Measurements from ENCODE around the gene RRM2.

Gene RRM2

GRCh38 chr2:10151462-10151861, 28.9 kb downstream of the RRM2 start:
- TF ChIP-seq ZFX (IDR thresholded peaks at IDR 0.05): no peak
- no peak for TF ChIP-seq CTCF (conservative IDR thresholded peaks at IDR 0.05)
- no peak overlapping the region for H3K27ac ChIP-seq

- no peak overlapping the region for H3K27ac ChIP-seq
- TF ChIP-seq CTCF (conservative IDR thresholded peaks at IDR 0.05) (no peak), ZFX (IDR thresholded peaks at IDR 0.05) (no peak)
Observed at GRCh38 chr2:10157293-10157692, 34.8 kb downstream of the RRM2 start.

GRCh38 chr2:10158681-10159080, 36.1 kb downstream of the RRM2 start:
- no peak overlapping the region for H3K27ac ChIP-seq
- TF ChIP-seq CTCF (conservative IDR thresholded peaks at IDR 0.05) (no peak), ZFX (IDR thresholded peaks at IDR 0.05) (no peak)

- H3K27ac ChIP-seq: no peak overlapping the region
- TF ChIP-seq CTCF (conservative IDR thresholded peaks at IDR 0.05) (no peak), ZFX (IDR thresholded peaks at IDR 0.05) (no peak)
Observed at GRCh38 chr2:10159086-10159485, 36.5 kb downstream of the RRM2 start.

- H3K27ac ChIP-seq: no peak overlapping the region
- TF ChIP-seq ZFX (IDR thresholded peaks at IDR 0.05): no peak
- TF ChIP-seq CTCF (conservative IDR thresholded peaks at IDR 0.05): no peak
Observed at GRCh38 chr2:10159581-10160131, 37.1 kb downstream of the RRM2 start.

- TF ChIP-seq CTCF (conservative IDR thresholded peaks at IDR 0.05) (no peak), ZFX (IDR thresholded peaks at IDR 0.05) (no peak)
- H3K27ac ChIP-seq: no peak overlapping the region
Observed at GRCh38 chr2:10160203-10160955, 37.8 kb downstream of the RRM2 start.

GRCh38 chr2:10161206-10161931, 38.8 kb downstream of the RRM2 start:
- no peak overlapping the region for H3K27ac ChIP-seq

More at GRCh38 chr2:10161206-10161931, 38.8 kb downstream of the RRM2 start:
- no peak for TF ChIP-seq ZFX (IDR thresholded peaks at IDR 0.05)
- no peak for TF ChIP-seq CTCF (conservative IDR thresholded peaks at IDR 0.05)

All from C4-2B (cell line).